ENCODE results near the gene NUMA1.

NUMA1 gene

GRCh38 chr11:71977090-71977489 is 103.3 kb downstream of the NUMA1 start:
- DNase-seq (ENCODE audit: low read depth in 2 of 3, low spot score in 1 of 3), result no peak

GRCh38 chr11:71976551-71976950 is 103.8 kb downstream of the NUMA1 start:
- no peak for DNase-seq (ENCODE audit: low read depth in 2 of 3, low spot score in 1 of 3)

GRCh38 chr11:71971680-71972079 is 108.7 kb downstream of the NUMA1 start:
- no peak for DNase-seq (ENCODE audit: low read depth in 2 of 3, low spot score in 1 of 3)

GRCh38 chr11:71964641-71965040 is 115.7 kb downstream of the NUMA1 start:
- no peak for DNase-seq (ENCODE audit: low read depth in 2 of 3, low spot score in 1 of 3)

- no peak for DNase-seq (ENCODE audit: low read depth in 2 of 3, low spot score in 1 of 3)
Observed at GRCh38 chr11:71963468-71963867, 116.9 kb downstream of the NUMA1 start.

GRCh38 chr11:71962428-71963038 is 117.8 kb downstream of the NUMA1 start:
- peak in 1 of 3 donors; percentile 7 for DNase-seq (ENCODE audit: low read depth in 2 of 3, low spot score in 1 of 3)

GRCh38 chr11:71955898-71956456 is 124.4 kb downstream of the NUMA1 start:
- DNase-seq (ENCODE audit: low read depth in 2 of 3, low spot score in 1 of 3), result no peak
